HEK293T (cell line): ENCODE measurements around the gene RAB22A.
A peak's percentile ranks its signal among the peaks of the same experiment; 100 is the strongest.

Experiments used
- CTCF ChIA-PET: fragments of 350-600 bp; formaldehyde crosslinking; extraction: SDS; loops from one replicate; lab custom pipeline; 2021; ENCODE audit warnings: antibody characterized with exemption, inconsistent platforms; lab: Yijun Ruan, JAX
- POLR2A ChIA-PET: fragments of 350-600 bp; formaldehyde crosslinking; extraction: SDS; loops from one replicate; lab custom pipeline; 2020; ENCODE audit warnings: antibody characterized with exemption, inconsistent platforms; lab: Yijun Ruan, JAX
- DNase-seq: peaks from one replicate; pipeline ENCODE4 v3.0.0; 2012; ENCODE audit warnings: mixed read lengths; ENCODE audit errors: extremely low spot score
- ARNT ChIP-seq: fragments of 450-650 bp; IDR thresholded peaks from 2 replicates; pipeline ENCODE4 v1.6.1; 2017; ENCODE audit warnings: mild to moderate bottlenecking
- BHLHE40 ChIP-seq: fragments of 450-650 bp; IDR thresholded peaks from 2 replicates; pipeline ENCODE4 v1.6.1; 2016; ENCODE audit warnings: mild to moderate bottlenecking, moderate library complexity, borderline replicate concordance
- CTBP1 ChIP-seq: fragments of 450-650 bp; IDR thresholded peaks from 2 replicates; pipeline ENCODE4 v1.6.1; 2016; ENCODE audit warnings: borderline replicate concordance
- ELF4 ChIP-seq: fragments of 450-650 bp; IDR thresholded peaks from 2 replicates; pipeline ENCODE4 v1.6.1; 2017; ENCODE audit warnings: antibody characterized with exemption
- FOXA1 ChIP-seq: fragments of 450-650 bp; IDR thresholded peaks from 2 replicates; pipeline ENCODE4 v1.6.1; 2016; ENCODE audit warnings: mild to moderate bottlenecking
- FOXK2 ChIP-seq: fragments of 450-650 bp; IDR thresholded peaks from 2 replicates; pipeline ENCODE4 v1.6.1; 2016; ENCODE audit warnings: mild to moderate bottlenecking
- FOXM1 ChIP-seq: fragments of 450-650 bp; IDR thresholded peaks from 2 replicates; pipeline ENCODE4 v1.6.1; 2017; ENCODE audit warnings: mild to moderate bottlenecking, borderline replicate concordance
- HDGF ChIP-seq: fragments of 450-650 bp; IDR thresholded peaks from 2 replicates; pipeline ENCODE4 v1.6.1; 2017; ENCODE audit warnings: antibody characterized with exemption, borderline replicate concordance
- L3MBTL2 ChIP-seq: fragments of 450-650 bp; conservative IDR thresholded peaks from 2 replicates; pipeline ENCODE4 v1.6.1; 2016; ENCODE audit warnings: mild to moderate bottlenecking
- LEF1 ChIP-seq: fragments of 450-650 bp; IDR thresholded peaks from 2 replicates; pipeline ENCODE4 v1.6.1; 2017; ENCODE audit warnings: mild to moderate bottlenecking, borderline replicate concordance
- NFRKB ChIP-seq: fragments of 450-650 bp; IDR thresholded peaks from 2 replicates; pipeline ENCODE4 v1.6.1; 2016; ENCODE audit warnings: mild to moderate bottlenecking, moderate library complexity
- SP1 ChIP-seq: fragments of 450-650 bp; IDR thresholded peaks from 2 replicates; pipeline ENCODE4 v1.6.1; 2017
- SUZ12 ChIP-seq: fragments of 450-650 bp; IDR thresholded peaks from 2 replicates; pipeline ENCODE4 v1.6.1; 2016; ENCODE audit warnings: mild to moderate bottlenecking
- TARDBP ChIP-seq: fragments of 450-650 bp; IDR thresholded peaks from 2 replicates; pipeline ENCODE4 v1.6.1; 2016
- ZNF384 ChIP-seq: fragments of 450-650 bp; IDR thresholded peaks from 2 replicates; pipeline ENCODE4 v1.6.1; 2016
- TF ChIP-seq, protein P1 (sequence below): fragments of 450-650 bp; IDR thresholded peaks from 2 replicates; pipeline ENCODE4 v1.6.1; 2016

The RAB22A gene

DNA sequence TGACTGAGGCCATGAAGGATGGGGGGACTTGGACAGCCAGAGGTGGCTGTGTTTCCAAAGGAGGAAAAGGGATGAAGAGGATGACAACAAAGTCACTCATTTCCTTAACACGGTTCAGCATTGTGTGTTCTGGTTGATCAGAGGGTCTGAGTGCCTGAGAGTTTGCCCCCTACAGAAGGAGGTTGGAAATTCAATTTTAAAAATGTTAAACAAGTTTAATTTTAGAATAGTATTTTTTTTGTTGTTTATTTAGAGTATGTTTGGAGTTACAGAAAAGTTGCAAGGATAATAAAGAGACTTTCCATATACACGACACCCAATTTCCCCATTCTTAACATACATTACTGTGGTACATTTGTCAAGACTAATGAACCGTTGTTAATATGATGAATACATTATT is 69.2 kb downstream of the RAB22A start:
- ChIA-PET POLR2A (no interaction called here), CTCF (no interaction called here)
- no peak for DNase-seq
- no peak for TF ChIP-seq FOXM1
- TF ChIP-seq ZNF384: no peak
- no peak for TF ChIP-seq SUZ12
- TF ChIP-seq, protein P1, sequence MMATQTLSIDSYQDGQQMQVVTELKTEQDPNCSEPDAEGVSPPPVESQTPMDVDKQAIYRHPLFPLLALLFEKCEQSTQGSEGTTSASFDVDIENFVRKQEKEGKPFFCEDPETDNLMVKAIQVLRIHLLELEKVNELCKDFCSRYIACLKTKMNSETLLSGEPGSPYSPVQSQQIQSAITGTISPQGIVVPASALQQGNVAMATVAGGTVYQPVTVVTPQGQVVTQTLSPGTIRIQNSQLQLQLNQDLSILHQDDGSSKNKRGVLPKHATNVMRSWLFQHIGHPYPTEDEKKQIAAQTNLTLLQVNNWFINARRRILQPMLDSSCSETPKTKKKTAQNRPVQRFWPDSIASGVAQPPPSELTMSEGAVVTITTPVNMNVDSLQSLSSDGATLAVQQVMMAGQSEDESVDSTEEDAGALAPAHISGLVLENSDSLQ: no peak
- TF ChIP-seq CTBP1: no peak
- TF ChIP-seq ARNT: no peak
- no peak for TF ChIP-seq SP1
- TF ChIP-seq LEF1: no peak
- TF ChIP-seq TARDBP: no peak
- TF ChIP-seq FOXA1: no peak
- no peak for TF ChIP-seq ELF4
- no peak for TF ChIP-seq FOXK2
- TF ChIP-seq HDGF: no peak
- no peak for TF ChIP-seq L3MBTL2
- TF ChIP-seq BHLHE40: no peak
- no peak for TF ChIP-seq NFRKB

DNA sequence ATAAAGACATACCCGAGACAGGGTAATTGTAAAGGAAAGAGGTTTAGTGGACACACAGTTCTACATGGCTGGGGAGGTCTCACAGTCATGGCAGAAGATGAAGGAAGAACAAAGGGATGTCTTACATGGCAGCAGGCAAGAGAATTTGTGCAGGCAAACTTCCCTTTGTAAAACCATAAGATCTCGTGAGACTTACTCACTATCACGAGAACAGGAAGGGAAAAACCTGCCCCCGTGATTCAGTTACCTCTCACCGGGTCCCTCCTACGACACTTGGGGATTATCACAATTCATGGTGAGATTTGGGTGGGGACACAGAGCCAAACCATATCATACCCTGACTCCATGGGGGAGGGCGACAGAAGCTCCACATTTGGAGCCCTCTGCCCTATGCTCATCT is 72.1 kb downstream of the RAB22A start:
- TF ChIP-seq ZNF384 (no peak), FOXA1 (no peak), SP1 (no peak), BHLHE40 (no peak), CTBP1 (no peak), TARDBP (no peak), HDGF (no peak), SUZ12 (no peak), ARNT (no peak), NFRKB (no peak), L3MBTL2 (no peak), LEF1 (no peak), FOXK2 (no peak), ELF4 (no peak), FOXM1 (no peak)
- TF ChIP-seq, protein P1: no peak
- ChIA-PET POLR2A (no interaction called here), CTCF (no interaction called here)
- no peak for DNase-seq

DNA sequence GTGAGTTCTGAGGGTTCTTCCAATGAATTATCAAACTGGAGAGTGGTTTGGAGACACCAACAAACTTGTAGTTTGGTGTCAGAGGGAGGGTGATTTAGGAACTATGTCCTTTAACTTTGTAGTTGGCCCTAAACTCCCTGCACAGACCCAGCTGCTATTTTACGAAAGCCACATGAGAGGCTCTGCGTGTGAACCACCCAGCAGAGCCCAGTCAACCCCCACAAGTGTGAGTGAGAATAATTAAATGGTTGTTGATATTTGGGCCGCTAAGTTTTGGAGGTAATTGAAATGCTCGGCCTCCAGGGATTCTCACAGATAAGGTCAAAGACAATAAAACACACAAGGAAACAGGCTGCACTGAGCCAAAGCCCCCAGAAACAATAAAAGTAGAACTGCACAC is 72.6 kb downstream of the RAB22A start:
- ChIA-PET CTCF (no interaction called here), POLR2A (no interaction called here)
- no peak for TF ChIP-seq FOXK2
- TF ChIP-seq LEF1: no peak
- TF ChIP-seq CTBP1: no peak
- TF ChIP-seq TARDBP: no peak
- no peak for TF ChIP-seq BHLHE40
- TF ChIP-seq SP1: no peak
- TF ChIP-seq L3MBTL2: no peak
- no peak for TF ChIP-seq FOXM1
- no peak for TF ChIP-seq ARNT
- TF ChIP-seq ZNF384: no peak
- no peak for TF ChIP-seq HDGF
- TF ChIP-seq, protein P1: no peak
- no peak for TF ChIP-seq ELF4
- no peak for TF ChIP-seq FOXA1
- TF ChIP-seq SUZ12: no peak
- TF ChIP-seq NFRKB: no peak
- no peak for DNase-seq

DNA sequence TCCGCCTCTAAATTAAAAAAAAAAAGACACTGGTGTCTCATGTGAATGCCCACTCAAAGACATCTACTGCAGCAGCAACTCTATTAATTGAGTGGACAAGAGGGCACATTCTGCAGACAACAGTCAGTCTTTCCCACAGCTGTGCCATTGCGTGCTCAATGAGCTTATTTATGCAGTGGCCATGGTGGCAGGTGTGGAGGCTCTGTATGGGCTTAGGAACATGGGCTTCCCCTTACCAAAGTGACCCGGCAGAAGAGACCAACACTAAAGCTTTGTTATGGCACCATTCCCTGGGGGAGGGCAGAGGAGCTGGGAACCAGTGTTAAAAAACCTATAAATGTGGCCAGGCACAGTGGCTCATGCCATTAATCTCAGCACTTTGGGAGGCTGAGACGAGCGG is 75.3 kb downstream of the RAB22A start:
- POLR2A ChIA-PET: no interaction called here
- TF ChIP-seq HDGF (no peak), BHLHE40 (no peak), FOXA1 (no peak), FOXM1 (no peak), SP1 (no peak), TARDBP (no peak), ARNT (no peak), ZNF384 (no peak), LEF1 (no peak), L3MBTL2 (no peak), SUZ12 (no peak)
- CTCF ChIA-PET: no interaction called here
- DNase-seq: no peak

DNA sequence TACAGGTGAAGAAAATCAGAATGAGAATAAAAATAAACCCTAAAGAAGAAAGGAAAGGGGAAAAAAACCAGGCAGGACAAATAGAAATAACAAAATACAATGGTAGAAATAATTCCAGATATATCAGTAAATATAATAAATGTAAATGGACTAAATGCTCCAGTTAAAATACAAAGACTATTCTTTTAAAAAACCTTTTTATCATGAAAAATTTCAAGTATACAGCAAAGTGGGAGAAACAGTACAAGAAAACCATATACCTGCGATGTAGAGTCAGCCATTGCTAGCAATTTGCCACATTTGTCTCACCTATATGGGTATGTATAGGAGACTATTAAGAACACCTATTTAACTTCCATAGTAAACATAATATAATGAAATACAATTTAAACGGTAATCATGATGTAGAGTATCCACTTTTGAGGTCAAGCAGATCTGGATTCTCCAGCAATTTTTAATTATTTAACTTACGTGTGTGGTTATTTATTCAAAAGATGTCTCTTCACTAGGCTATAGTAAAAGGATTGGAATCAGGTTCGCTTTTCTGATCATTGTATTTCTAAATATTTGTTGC is 78.6 kb downstream of the RAB22A start:
- CTCF ChIA-PET: no interaction called here
- TF ChIP-seq ARNT: no peak
- TF ChIP-seq ELF4: no peak
- TF ChIP-seq NFRKB: no peak
- TF ChIP-seq FOXM1: no peak
- TF ChIP-seq TARDBP: no peak
- no peak for TF ChIP-seq BHLHE40
- TF ChIP-seq L3MBTL2: no peak
- TF ChIP-seq CTBP1: no peak
- TF ChIP-seq SP1: no peak
- no peak for TF ChIP-seq FOXK2
- no peak for TF ChIP-seq SUZ12
- TF ChIP-seq LEF1: no peak
- no peak for TF ChIP-seq HDGF
- POLR2A ChIA-PET: interaction anchor here (1.1 to 2.2 kb wide), 2 partner anchors 17 to 39 kb away, joined by 3 to 15 read pairs; no protein-coding TSS in a partner anchor
- no peak for DNase-seq

DNA sequence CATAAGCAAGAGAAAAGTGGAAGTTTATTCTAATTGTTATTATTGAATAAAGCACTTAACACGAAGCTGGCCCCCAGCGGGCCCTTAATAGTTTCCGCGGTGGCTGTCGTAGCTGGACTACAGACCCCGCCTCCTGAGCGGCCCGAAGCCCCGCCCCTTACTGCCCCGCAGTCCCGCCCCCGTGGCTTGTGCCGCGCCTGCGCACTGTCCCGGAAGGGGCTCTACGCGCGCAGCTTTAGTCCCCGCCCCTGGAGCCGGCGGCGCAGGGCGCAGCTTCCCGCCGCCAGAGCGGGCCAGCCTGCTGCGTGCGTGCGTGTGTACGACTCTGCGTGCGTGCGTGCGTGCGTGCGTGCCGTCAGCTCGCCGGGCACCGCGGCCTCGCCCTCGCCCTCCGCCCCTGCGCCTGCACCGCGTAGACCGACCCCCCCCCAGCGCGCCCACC is 79.4 kb downstream of the RAB22A start, which contains the start of gene VAPB:
Gene VAPB (plus strand): TSS at position 348 of the 442 bp plus-strand sequence. CDS start 231 bp downstream, outside the sequence.
- CTCF ChIA-PET: no interaction called here
- peak; percentile 75; the same call in 1 of the 2 replicates for TF ChIP-seq ARNT
- TF ChIP-seq, protein P1: no peak
- DNase-seq: peak; percentile 97
- POLR2A ChIA-PET: interaction anchor here (0.6 to 2.2 kb wide), 17 partner anchors 9 to 262 kb away, joined by 3 to 15 read pairs (median 4); partner anchors contain the start of genes RAB22A and STX16
